PC-3 (cell line): Measurements from ENCODE around the gene FAR2.
"Not testable (repeated sequence)": the region's sequence is repeated elsewhere in the genome, so short reads cannot be mapped to it uniquely, and the experiment has no call there.

Experiments used
- EZH2 ChIP-seq: fragments of 300-600 bp; sonication (generic); IDR thresholded peaks from one replicate; pipeline ENCODE4 v1.6.1; 2017; ENCODE audit warnings: antibody characterized with exemption, mild to moderate bottlenecking, low read length; ENCODE audit not compliant: unreplicated experiment
- TF ChIP-seq, protein P1 (sequence below): fragments of 300-600 bp; sonication (generic); conservative IDR thresholded peaks from 2 replicates; pipeline ENCODE4 v1.5.1; 2017; ENCODE audit warnings: antibody characterized with exemption, low read depth, mild to moderate bottlenecking, low read length

DNA sequence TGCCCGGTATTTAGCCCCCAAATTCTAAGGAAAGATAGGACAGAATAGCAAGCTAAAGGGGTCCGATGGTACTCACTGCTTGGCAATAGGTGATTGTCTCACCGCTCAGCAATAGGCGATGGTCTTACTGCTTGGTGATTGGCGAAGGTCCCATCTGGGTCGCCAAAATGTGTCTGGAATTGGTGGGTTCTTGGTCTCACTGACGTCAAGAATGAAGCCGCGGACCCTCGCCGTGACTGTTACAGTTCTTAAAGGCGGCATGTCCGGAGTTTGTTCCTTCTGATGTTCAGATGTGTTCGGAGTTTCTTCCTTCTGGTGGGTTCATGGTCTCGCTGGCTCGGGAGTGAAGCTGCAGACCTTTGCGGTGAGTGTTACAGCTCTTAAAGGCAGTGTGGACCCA, 236.1 kb downstream of the FAR2 start:
- TF ChIP-seq, protein P1, sequence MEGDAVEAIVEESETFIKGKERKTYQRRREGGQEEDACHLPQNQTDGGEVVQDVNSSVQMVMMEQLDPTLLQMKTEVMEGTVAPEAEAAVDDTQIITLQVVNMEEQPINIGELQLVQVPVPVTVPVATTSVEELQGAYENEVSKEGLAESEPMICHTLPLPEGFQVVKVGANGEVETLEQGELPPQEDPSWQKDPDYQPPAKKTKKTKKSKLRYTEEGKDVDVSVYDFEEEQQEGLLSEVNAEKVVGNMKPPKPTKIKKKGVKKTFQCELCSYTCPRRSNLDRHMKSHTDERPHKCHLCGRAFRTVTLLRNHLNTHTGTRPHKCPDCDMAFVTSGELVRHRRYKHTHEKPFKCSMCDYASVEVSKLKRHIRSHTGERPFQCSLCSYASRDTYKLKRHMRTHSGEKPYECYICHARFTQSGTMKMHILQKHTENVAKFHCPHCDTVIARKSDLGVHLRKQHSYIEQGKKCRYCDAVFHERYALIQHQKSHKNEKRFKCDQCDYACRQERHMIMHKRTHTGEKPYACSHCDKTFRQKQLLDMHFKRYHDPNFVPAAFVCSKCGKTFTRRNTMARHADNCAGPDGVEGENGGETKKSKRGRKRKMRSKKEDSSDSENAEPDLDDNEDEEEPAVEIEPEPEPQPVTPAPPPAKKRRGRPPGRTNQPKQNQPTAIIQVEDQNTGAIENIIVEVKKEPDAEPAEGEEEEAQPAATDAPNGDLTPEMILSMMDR = not testable (repeated sequence)
- TF ChIP-seq EZH2 = not testable (repeated sequence)
